ENCODE measurements around the gene OR52B4.
A peak's percentile ranks its signal among the peaks of the same experiment; 100 is the strongest.
"Not testable (repeated sequence)": the region's sequence is repeated elsewhere in the genome, so short reads cannot be mapped to it uniquely, and the experiment has no call there.

Gene OR52B4

DNA sequence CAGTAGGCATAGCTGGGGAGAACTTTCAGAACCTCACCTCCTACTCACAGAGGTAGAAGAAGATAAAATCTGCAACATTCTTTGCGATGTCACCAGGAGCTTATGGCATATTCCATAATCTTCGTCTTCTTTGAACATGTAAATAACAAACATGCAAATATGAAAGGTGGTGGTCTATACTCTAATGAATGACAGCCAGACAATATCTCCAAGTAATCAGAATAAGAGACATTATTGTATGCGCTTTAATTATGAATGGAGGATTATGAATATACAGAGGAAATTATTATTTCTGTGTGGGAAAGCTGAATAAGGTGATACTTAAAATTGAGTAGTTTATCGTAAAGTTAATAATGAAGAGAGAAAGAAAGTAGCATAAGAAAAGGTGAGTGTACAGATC is at the start of gene OR52B4:
Gene OR52B4, minus strand, starts transcription at position 101 of the 400 bp plus-strand sequence. Its CDS starts 91 bp downstream, at position 10.
- DNase-seq = no peak

DNA sequence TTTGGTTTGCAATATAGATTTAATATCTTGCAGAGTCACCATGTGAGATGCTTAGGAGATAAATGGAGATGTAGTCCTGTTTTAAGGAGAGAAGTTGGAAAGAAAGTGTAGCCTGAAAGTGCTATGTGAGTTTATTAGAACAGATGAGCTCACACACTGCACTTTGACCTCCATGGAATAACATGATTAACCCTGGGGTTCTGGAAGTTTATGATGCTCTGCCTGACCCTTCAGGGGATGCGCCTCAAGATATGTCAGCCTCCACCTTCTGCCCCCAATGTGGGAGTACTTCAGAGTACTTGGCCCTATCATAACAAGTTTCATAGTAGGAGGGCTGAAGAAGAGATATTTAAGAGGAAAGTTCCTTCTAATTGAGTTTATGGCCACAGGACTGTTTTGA is 48.6 kb upstream of the OR52B4 start:
- no peak for DNase-seq

DNA sequence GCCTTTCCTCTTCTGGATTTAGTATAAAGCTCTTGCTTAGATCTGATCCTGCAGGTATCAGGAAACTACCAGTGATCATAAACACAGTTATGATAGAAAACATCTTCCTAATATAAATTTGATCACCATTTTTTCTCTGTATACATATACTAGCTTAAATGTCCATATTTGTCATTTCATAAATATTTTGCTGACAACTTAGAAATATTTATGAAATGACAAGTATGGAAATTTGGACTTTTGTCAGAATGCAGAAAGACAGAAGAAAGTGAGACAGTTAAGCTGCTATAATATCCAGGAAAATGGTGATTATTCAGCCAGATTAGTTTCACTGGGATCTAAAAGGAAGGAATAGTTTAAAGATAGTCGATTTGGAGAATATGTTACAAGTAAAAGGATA is 48.1 kb upstream of the OR52B4 start:
- no peak for DNase-seq

DNA sequence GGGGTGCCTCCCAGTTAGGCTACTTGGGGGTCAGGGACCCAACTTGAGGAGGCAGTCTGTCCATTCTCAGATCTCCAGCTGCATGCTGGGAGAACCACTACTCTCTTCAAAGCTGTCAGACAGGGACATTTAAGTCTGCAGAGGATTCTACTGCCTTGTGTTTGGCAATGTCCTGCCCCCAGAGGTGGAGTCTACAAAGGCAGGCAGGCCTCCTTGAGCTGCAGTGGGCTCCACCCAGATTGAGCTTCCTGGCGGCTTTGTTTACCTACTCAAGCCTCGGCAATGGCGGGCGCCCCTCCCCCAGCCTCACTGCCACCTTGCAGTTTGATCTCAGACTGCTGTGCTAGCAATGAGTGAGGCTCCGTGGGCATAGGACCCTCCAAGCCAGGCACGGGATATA is 38.0 kb upstream of the OR52B4 start:
- DNase-seq = not testable (repeated sequence)

DNA sequence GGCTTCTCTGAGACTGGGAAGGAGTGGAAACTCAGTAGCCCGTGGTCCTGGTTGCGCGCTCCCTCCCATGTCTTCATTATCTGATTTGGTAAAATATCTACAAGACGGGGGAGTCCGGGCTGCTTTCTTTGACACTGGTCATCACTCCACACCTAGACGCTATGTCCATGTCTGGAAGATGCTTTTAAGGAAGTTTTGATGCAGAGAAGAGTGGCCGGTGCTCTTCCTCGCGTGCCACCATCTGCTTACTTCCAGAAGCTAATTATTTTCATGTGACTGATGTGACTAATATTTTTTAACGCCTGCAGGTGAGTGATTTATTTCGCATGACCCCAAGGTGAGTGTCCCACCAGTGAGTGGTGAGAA is 25.7 kb upstream of the OR52B4 start:
- no peak for DNase-seq

DNA sequence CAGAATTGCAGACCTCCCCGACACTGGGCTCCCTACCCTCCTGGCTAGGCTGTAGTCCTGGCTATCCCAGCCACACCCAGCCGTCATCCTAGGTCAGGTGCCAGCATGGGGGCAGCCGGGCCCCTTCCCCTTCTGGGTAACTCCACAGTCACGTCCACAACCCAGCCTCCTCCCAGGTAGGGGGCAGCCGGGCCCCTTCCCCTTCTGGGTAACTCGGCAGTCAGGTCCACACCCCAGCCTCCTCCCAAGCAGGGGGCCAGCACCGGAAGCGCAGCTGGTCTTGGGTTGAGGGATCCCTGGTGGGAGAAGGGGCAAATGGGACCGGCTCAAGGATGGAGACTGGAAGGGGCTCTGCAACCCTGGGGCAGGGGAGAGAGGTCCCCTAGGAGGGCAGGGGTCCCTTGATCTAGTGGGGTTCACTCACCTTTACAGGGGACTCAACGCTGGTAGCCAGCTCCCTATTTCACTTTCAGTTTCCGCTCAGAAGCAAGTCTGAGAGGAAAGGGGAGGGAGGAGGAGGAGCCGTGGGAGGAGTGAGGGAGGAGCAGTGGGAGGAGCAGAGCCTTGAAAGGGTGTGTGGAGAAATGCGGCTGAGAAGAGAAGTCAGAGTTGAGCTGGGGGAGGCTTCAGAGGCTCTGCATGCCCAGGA is 25.1 kb upstream of the OR52B4 start, which contains the start of gene TRIM21:
Gene TRIM21, minus strand, starts transcription at position 494 of the 649 bp plus-strand sequence. CDS start 3,293 bp downstream, outside the sequence.
- DNase-seq = peak; percentile 86

DNA sequence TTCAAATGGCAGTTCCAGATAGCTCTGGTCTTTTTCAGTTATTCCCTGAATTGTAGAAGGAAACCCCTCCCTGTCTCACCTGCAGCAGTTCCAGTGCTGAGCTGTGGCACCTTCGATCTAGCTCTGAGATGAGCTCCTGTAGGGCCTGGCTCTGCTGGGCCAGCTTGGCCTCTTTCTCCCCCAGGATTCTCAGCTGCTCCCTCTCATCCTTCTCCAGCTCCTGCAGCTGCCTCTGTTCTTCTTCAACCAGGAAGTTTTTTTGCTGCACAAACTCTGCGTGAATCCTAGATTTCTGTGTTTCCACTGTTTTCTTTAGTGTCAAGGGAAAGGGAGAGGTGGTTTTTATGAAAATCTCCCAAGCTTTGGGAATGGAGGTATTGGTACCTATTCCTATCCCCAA is 20.0 kb upstream of the OR52B4 start:
- DNase-seq = no peak

DNA sequence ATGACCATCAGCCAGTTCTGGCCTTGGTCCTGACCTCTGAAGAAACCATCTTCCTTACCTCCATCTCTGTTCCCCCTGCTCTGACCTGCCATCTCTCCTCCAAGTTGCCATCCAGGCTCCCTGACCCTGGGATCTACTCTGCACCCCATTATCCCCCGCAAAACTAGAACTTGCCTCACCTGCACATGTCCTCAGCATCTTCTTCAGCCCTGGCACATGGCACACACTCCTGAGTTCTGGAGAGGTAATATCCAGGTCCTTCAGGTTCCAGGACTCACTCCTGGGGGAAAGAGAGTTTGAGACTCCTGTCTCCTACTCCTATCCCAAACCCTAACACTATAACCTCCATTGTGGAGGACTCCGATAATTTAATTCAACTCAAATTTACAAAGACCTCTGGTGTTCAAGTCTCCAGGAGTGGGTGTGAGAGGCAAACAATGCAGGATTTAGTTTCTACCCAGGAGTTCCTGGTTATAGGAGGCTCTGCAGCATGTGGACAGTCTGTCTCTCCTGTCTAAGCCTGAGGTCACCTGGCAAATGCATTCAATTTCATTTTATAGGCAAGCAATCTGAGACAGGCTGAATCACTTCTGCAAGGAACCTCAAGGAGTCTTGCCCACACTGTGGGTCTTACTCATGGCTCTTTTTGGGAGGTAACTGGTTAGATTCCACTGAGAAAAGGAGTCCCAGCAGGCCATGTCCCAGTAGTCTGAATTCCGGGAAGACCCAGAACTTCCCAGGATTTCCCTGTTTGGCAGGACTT is 18.0 kb upstream of the OR52B4 start:
- DNase-seq = no peak

DNA sequence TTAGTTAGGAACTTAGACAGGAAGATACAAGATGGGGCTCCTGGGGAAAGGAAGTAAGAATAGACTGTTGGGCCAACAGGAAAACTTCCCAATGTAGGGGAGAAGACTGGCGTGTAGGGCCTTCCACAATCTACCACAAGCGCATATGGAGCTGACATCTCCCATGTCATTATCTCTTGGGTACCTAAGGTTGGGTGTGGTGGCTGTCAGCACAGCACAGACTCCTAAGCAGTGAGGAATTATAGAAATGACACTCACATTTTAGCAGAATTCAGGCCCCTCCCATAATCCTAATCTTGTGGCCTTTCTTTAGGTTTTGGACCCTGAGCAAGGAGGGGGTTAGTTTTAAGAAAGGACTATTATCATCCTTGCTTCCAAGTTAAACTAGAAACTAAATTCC is 13.7 kb upstream of the OR52B4 start:
- no peak for DNase-seq

DNA sequence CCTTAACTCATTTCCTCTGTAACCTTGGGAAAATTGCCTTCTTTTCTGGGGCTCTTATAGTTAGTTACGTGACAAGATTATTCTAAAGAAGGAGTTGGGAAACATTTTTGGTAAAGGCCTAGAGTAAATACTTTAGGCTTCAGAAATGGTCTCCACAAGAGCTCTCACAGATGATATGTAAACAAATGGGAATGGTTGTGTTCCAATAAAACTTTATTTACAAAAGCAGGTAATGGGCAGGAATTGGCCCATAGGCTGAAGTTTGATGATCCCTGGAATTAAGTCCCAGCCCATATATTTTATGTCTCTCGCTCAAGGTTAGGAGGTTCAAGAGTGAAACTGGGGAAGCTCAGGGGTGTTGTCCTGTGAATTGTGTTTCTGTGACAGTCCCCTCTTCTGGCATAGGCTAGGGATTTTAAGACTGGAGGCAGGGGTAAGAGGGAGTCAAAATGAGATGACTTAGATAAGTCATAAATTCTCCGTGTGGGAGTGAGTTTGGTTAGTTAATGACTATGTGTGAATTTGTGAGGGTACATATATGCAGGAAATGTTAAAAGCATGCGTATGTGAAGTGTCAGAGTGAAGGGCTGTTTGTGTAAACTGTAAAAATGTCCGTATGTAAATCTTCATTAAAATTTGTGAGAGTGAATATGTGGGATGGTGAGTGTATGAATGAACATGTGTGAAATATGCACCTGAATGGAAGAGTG is 7.4 kb upstream of the OR52B4 start:
- DNase-seq = no peak

DNA sequence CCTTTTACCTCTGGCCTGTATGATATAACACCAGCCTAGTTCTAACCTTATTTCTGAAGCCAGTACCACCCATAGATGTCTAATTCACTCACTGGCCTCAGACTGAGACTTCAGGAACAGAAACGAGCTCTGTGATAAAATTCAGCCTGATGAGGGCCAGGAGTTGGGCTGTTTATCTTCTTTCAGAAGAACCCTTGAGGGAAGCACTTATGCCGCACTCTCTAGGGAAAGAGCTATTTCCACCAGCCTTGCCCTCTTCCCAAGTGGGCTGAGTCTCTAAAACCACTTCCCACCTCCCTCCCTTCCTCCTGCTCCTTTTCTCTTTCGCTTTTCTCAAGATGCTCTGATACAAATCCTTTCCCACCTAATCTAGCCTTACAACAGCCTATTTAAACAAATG is 2.0 kb upstream of the OR52B4 start:
- no peak for DNase-seq

DNA sequence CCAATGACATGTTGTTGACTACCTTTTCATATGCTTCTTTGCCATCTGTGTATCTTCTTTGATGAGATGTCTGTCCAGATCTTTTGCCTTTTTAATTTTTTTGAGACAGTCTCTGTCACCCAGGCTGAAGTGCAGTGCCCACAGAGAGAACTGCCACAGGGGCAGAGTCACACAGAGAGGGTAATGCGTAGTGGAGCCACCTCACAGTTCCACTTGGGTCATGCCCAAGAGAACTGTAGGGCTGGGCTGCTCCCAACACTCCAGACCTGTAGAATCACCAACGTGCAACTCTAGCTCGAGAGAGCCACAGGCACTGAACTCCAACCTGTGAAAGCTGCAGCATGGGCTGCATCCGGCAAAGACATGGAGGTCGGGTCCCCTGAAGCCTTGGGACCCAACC is 20.0 kb downstream of the OR52B4 start:
- DNase-seq = not testable (repeated sequence)

DNA sequence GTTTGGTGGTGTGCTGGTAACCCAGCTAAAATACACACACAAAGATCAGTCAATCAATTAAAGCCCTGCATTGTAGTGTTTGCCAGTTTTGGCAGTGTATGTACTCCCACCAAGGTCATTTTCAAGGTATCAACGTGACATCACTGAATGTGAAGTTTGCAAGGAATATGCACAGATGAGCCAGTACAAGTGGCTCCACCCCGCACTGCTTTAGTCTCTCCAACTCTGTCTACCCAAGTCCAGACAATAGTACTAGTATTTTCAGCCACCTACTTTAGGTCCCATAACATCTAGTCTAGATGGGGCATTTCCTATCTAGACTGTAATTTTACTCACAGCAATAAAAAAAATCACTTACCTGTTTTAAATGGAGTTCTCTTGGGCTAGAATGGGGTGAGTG is 22.8 kb downstream of the OR52B4 start:
- DNase-seq = not testable (repeated sequence)

DNA sequence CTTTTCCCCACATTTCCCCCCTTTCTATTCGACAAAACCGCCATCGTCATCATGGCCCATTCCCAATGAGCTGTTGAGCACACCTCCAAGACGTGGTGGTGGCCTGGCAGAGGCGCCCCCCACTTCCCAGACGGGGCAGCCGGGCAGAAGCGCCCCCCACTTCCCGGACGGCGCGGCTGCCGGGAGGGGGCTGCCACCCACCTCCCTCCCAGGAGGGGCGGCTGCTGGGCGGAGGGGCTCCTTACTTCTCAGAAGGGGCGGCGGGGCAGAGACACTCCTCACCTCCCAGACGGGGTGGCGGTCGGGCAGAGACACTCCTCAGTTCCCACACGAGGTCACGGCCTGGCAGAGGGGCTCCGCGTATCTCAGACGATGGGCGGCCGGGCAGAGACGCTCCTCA is 33.8 kb downstream of the OR52B4 start:
- DNase-seq = not testable (repeated sequence)

All from activated CD4-positive, alpha-beta T cell treated with anti-CD3 and anti-CD28 coated beads, Interleukin-2, amount 50 U/mL, for 1 hour (primary cell).